Nephron (organoid): ENCODE results near the gene BTNL2.

Experiments used
- H3K27ac Mint-ChIP-seq, 3 experiments: 2 replicates each; pipeline ENCODE4 v1.8.0; 2020; ENCODE audit warnings: mixed read lengths in 3 of 3, mild to moderate bottlenecking in 2 of 3, moderate library complexity in 1 of 3
- H3K27me3 Mint-ChIP-seq: 2 replicates; pipeline ENCODE4 v1.8.0; 2021; ENCODE audit warnings: low read depth, mild to moderate bottlenecking, moderate library complexity, mixed read lengths
- H3K36me3 Mint-ChIP-seq: 2 replicates; pipeline ENCODE4 v1.8.0; 2020; ENCODE audit warnings: low read depth, mixed read lengths
- H3K4me1 Mint-ChIP-seq: 2 replicates; pipeline ENCODE4 v1.8.0; 2020; ENCODE audit warnings: mixed read lengths
- H3K4me3 Mint-ChIP-seq, 3 experiments: 2 replicates each; pipeline ENCODE4 v1.8.0; 2020; ENCODE audit warnings: mild to moderate bottlenecking in 3 of 3, mixed read lengths in 3 of 3, moderate library complexity in 2 of 3
- H3K9me3 Mint-ChIP-seq: 2 replicates; pipeline ENCODE4 v1.8.0; 2020; ENCODE audit warnings: mixed read lengths
- TF ChIP-seq, protein P1 (sequence below), 3 experiments: fragments of 200-600 bp; sonication (generic); IDR thresholded peaks; one replicate each; pipeline ENCODE4 v1.5.0; 2021; ENCODE audit warnings: antibody characterized with exemption in 3 of 3; ENCODE audit not compliant: unreplicated experiment in 3 of 3

BTNL2 gene

GRCh38 chr6:32427218-32427617 lies 20.2 kb upstream of the BTNL2 start:
- Mint-ChIP-seq H3K36me3 (no peaks in the 10 kb centered on the region), H3K27me3 (peaks cover 17% of the 10 kb centered on the region), H3K9me3 (no peaks in the 10 kb centered on the region), H3K4me3 (no peak overlapping the region), H3K27ac (no peak overlapping the region), H3K4me1 (no peaks in the 10 kb centered on the region)
- TF ChIP-seq, protein P1, sequence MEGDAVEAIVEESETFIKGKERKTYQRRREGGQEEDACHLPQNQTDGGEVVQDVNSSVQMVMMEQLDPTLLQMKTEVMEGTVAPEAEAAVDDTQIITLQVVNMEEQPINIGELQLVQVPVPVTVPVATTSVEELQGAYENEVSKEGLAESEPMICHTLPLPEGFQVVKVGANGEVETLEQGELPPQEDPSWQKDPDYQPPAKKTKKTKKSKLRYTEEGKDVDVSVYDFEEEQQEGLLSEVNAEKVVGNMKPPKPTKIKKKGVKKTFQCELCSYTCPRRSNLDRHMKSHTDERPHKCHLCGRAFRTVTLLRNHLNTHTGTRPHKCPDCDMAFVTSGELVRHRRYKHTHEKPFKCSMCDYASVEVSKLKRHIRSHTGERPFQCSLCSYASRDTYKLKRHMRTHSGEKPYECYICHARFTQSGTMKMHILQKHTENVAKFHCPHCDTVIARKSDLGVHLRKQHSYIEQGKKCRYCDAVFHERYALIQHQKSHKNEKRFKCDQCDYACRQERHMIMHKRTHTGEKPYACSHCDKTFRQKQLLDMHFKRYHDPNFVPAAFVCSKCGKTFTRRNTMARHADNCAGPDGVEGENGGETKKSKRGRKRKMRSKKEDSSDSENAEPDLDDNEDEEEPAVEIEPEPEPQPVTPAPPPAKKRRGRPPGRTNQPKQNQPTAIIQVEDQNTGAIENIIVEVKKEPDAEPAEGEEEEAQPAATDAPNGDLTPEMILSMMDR (IDR thresholded peaks at IDR 0.05; ENCODE audit: unreplicated experiment in 3 of 3): no peak

- H3K4me3 Mint-ChIP-seq: no peak overlapping the region
- H3K27ac Mint-ChIP-seq: no peak overlapping the region
- H3K4me1 Mint-ChIP-seq: no peaks in the 10 kb centered on the region
- H3K27me3 Mint-ChIP-seq: peaks cover 26% of the 10 kb centered on the region
- no peaks in the 10 kb centered on the region for H3K36me3 Mint-ChIP-seq
- TF ChIP-seq, protein P1 (IDR thresholded peaks at IDR 0.05; ENCODE audit: unreplicated experiment in 3 of 3): no peak
- no peaks in the 10 kb centered on the region for H3K9me3 Mint-ChIP-seq
Measured at GRCh38 chr6:32426338-32426737, 19.4 kb upstream of the BTNL2 start.

DNA sequence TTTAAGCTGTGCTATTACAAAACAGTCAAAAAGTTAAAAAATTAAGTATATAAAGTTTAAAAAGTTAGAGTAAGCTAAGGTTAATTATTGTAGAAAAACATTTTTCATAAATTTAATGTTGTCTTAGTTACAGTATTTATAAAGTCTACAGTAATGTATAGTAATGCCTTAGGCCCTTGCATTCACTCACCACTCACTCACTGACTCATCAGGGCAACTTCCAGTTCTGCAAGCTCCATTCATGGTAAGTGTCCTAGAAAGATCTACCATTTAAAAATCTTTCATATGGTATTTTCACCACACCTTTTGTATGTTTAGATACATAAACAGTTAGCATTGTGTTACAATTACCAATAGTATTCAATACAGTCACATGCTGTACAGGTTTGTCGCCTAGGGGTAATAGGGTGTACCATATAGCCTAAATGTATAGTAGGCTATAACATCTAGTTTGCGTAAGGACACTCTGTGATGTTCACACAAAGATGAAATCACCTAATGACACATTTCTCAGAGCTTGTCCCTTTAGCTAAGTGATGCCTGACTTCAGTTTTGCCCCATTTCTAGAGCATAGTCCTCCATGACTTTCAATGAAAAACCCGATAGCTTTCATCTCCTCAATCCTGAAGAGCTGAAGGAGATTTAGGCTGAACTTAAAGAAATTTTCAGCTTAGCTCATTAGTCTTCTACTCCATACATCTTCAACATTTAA lies 17.8 kb upstream of the BTNL2 start:
- TF ChIP-seq, protein P1 (IDR thresholded peaks at IDR 0.05; ENCODE audit: unreplicated experiment in 3 of 3): no peak
- Mint-ChIP-seq H3K4me3 (no peak overlapping the region), H3K9me3 (no peaks in the 10 kb centered on the region), H3K27me3 (peaks cover 30% of the 10 kb centered on the region), H3K36me3 (no peaks in the 10 kb centered on the region), H3K4me1 (no peaks in the 10 kb centered on the region), H3K27ac (no peak overlapping the region)

GRCh38 chr6:32416036-32416435 lies 9.1 kb upstream of the BTNL2 start:
- Mint-ChIP-seq H3K27ac (no peak overlapping the region), H3K9me3 (no peaks in the 10 kb centered on the region), H3K36me3 (no peaks in the 10 kb centered on the region), H3K27me3 (peaks cover 68% of the 10 kb centered on the region), H3K4me1 (peaks cover 5% of the 10 kb centered on the region), H3K4me3 (peak overlapping the region in 1 of 3 experiments; percentile 55)
- TF ChIP-seq, protein P1 (IDR thresholded peaks at IDR 0.05; ENCODE audit: unreplicated experiment in 3 of 3): no peak

DNA sequence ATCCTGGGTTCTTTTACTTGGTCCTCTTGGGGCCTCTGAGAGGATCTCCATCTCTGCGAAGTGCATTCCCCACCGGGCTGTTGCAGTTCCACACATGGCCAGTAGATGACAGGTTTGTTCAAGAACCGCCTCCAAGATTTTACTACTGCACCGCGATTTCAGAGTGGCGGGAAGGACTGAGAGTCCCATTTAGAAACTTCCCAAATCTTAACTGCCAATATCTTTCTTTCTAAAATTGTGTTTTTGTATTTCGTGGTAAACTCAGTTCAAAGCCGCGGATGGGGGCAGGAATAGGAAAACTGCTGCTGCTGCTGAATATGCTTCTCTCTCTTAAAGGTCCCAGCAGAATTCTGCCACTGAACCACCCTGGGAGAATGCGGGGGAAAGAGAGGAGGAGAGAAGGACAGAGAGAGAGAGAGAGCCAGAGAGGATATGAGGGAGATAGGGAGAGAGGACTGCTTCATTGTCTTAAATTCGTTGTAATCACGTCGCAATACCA lies 8.6 kb upstream of the BTNL2 start:
- TF ChIP-seq, protein P1 (IDR thresholded peaks at IDR 0.05; ENCODE audit: unreplicated experiment in 3 of 3): peak; percentile 98 to 99 (median 99)
- H3K9me3 Mint-ChIP-seq: no peaks in the 10 kb centered on the region
- H3K4me1 Mint-ChIP-seq: peaks cover 5% of the 10 kb centered on the region
- no peaks in the 10 kb centered on the region for H3K36me3 Mint-ChIP-seq
- H3K27ac Mint-ChIP-seq: no peak overlapping the region
- H3K27me3 Mint-ChIP-seq: peaks cover 70% of the 10 kb centered on the region
- H3K4me3 Mint-ChIP-seq: peak overlapping the region; percentile 35 to 55 (median 37)
